ENCODE measurements around the gene RRP1B.
"Not testable (repeated sequence)": the region's sequence is repeated elsewhere in the genome, so short reads cannot be mapped to it uniquely, and the experiment has no call there.

The RRP1B gene

GRCh38 chr21:43675871-43676270 lies 16.5 kb downstream of the RRP1B start:
- no peak for DNase-seq

GRCh38 chr21:43676391-43676790 lies 17.0 kb downstream of the RRP1B start:
- no peak for DNase-seq

- no peak for DNase-seq
These were observed 20.6 kb downstream of the RRP1B start for GRCh38 chr21:43679951-43680350.

- DNase-seq, result not testable (repeated sequence)
These were observed 21.1 kb downstream of the RRP1B start for GRCh38 chr21:43680421-43680820.

GRCh38 chr21:43681650-43682049 lies 22.3 kb downstream of the RRP1B start:
- no peak for DNase-seq

- DNase-seq, result no peak
These were observed 25.1 kb downstream of the RRP1B start for GRCh38 chr21:43684424-43684823.

GRCh38 chr21:43686811-43687565 lies 27.6 kb downstream of the RRP1B start:
- DNase-seq, result no peak

GRCh38 chr21:43687566-43688399 lies 28.4 kb downstream of the RRP1B start:
- DNase-seq, result no peak

- DNase-seq, result no peak
These were observed 29.5 kb downstream of the RRP1B start for GRCh38 chr21:43688906-43689305.

- no peak for DNase-seq
These were observed 30.4 kb downstream of the RRP1B start for GRCh38 chr21:43689556-43690337.

- DNase-seq, result no peak
These were observed 31.0 kb downstream of the RRP1B start for GRCh38 chr21:43690346-43690745.

GRCh38 chr21:43691086-43691795 lies 31.9 kb downstream of the RRP1B start:
- no peak for DNase-seq

GRCh38 chr21:43691801-43692200 lies 32.4 kb downstream of the RRP1B start:
- DNase-seq, result no peak

- DNase-seq, result no peak
These were observed 33.6 kb downstream of the RRP1B start for GRCh38 chr21:43692949-43693348.

GRCh38 chr21:43693981-43694380 lies 34.6 kb downstream of the RRP1B start:
- DNase-seq, result no peak

- no peak for DNase-seq
These were observed 35.2 kb downstream of the RRP1B start for GRCh38 chr21:43694437-43695079.

GRCh38 chr21:43696214-43696613 lies 36.9 kb downstream of the RRP1B start:
- DNase-seq, result no peak

GRCh38 chr21:43697758-43698643 lies 38.6 kb downstream of the RRP1B start:
- no peak for DNase-seq

- DNase-seq, result not testable (repeated sequence)
These were observed 40.1 kb downstream of the RRP1B start for GRCh38 chr21:43699492-43699777.

GRCh38 chr21:43699933-43700599 lies 40.7 kb downstream of the RRP1B start:
- DNase-seq, result no peak
